ENCODE measurements around the gene OR5K2. TPM values are rescaled to one million over a fixed set of nuclear protein-coding genes. Genes with fewer than 3 reads are reported as not detected.

The OR5K2 gene
- total and polyA plus RNA-seq, 2 of the 4 experiments (the other 2 are of a cell fraction): not detected

GRCh38 chr3:98454929-98455328 lies 42.6 kb upstream of the OR5K2 start:
- Histone ChIP-seq H4K8ac (ENCODE audit: low read depth in 2 of 2, low read length in 2 of 2) (no peak overlapping the region), H3K36me3 (ENCODE audit: control insufficient read depth, insufficient read depth, low read length) (no peaks in the 10 kb centered on the region), H3K9me3 (ENCODE audit: control insufficient read depth, insufficient read depth, low read length) (no peaks in the 10 kb centered on the region), H3K4ac (ENCODE audit: low read depth, low read length) (no peak overlapping the region), H4K5ac (ENCODE audit: low read depth, low read length) (no peak overlapping the region), H3K56ac (ENCODE audit: extremely low read depth, insufficient read depth, low read length) (no peak overlapping the region), H2AFZ (replicated peaks; ENCODE audit: low read length, poor library complexity) (no peak overlapping the region), H2BK15ac (ENCODE audit: low read depth, low read length) (no peak overlapping the region), H3K27ac (ENCODE audit: insufficient read depth, low read length) (no peak overlapping the region), H3K4me1 (ENCODE audit: control insufficient read depth, insufficient read depth, low read length) (no peaks in the 10 kb centered on the region), H3K23ac (ENCODE audit: low read depth, low read length) (no peak overlapping the region), H3K4me3 (ENCODE audit: insufficient read depth, low read depth, low read length) (no peak overlapping the region), H4K91ac (ENCODE audit: insufficient read depth, low read depth, low read length) (no peak overlapping the region), H3K9me1 (ENCODE audit: insufficient read depth, low read length) (no peaks in the 10 kb centered on the region), H3K79me1 (ENCODE audit: low read depth in 1 of 2, low read length in 2 of 2) (no peaks in the 10 kb centered on the region), H2BK120ac (ENCODE audit: low read depth, low read length) (no peak overlapping the region), H3K14ac (replicated peaks; ENCODE audit: low read depth, low read length) (no peak overlapping the region), H2AK9ac (replicated peaks; ENCODE audit: low read depth, low read length, poor library complexity) (no peak overlapping the region), H2BK20ac (ENCODE audit: low read depth, low read length) (no peak overlapping the region), H4K20me1 (ENCODE audit: insufficient read depth, low read length) (no peaks in the 10 kb centered on the region), H3K18ac (ENCODE audit: low read depth, low read length) (no peak overlapping the region), H3K4me2 (ENCODE audit: low read depth, low read length) (no peak overlapping the region), H2BK5ac (ENCODE audit: low read depth, low read length, poor library complexity, severe bottlenecking) (no peak overlapping the region), H3K9ac (ENCODE audit: low read depth, low read length) (no peak overlapping the region), H3K27me3 (ENCODE audit: control insufficient read depth, insufficient read depth, low read length) (no peaks in the 10 kb centered on the region), H2AK5ac (ENCODE audit: low read depth, low read length) (no peak overlapping the region)
- BruUV-seq (replicated peaks): no TSS peak
- POLR2A ChIA-PET (ENCODE audit: unreplicated experiment): no interaction called here
- intact Hi-C loops (cut with micrococcal nuclease) (no loop called here), dilution Hi-C loops (cut with HindIII; ENCODE audit: low sequenced_read_pairs, unreplicated experiment) (no loop called here), in situ Hi-C loops (cut with MboI; ENCODE audit: low sequenced_read_pairs) (loop anchor here (25.0 kb wide), 1 partner anchor 93 kb away; the partner anchor contains the start of gene OR5K4)
- no CpG with 5 or more reads among the region's 1 CpG for WGBS, 2 experiments (ENCODE audit: extremely low coverage in 2 of 2, insufficient read length in 1 of 2)
- CTCF ChIA-PET: no interaction called here
- no peak for DNase-seq
- ATAC-seq (ENCODE audit: low read depth): no peak
- TF ChIP-seq RFX5 (IDR thresholded peaks at IDR 0.05; ENCODE audit: low read depth, low read length) (no peak), CTCF (conservative IDR thresholded peaks at IDR 0.05; ENCODE audit: low read depth, low read length) (no peak), MXI1 (IDR thresholded peaks at IDR 0.05; ENCODE audit: borderline replicate concordance, low read depth, low read length) (no peak), ELK1 (IDR thresholded peaks at IDR 0.05; ENCODE audit: borderline replicate concordance, low read depth, low read length) (no peak), MAFK (IDR thresholded peaks at IDR 0.05; ENCODE audit: low read depth, low read length) (no peak), NFE2L2 (IDR thresholded peaks at IDR 0.05; ENCODE audit: low read depth, low read length) (no peak), FOS (IDR thresholded peaks at IDR 0.05; ENCODE audit: low read depth, low read length) (no peak), MAZ (IDR thresholded peaks at IDR 0.05; ENCODE audit: borderline replicate concordance, low read depth, low read length) (no peak), RAD21 (IDR thresholded peaks at IDR 0.05; ENCODE audit: low read length) (no peak), USF2 (IDR thresholded peaks at IDR 0.05; ENCODE audit: low read depth, low read length) (no peak), CHD1 (IDR thresholded peaks at IDR 0.05; ENCODE audit: low read depth, low read length) (no peak), BHLHE40 (IDR thresholded peaks at IDR 0.05; ENCODE audit: low read depth, low read length) (no peak), RCOR1 (IDR thresholded peaks at IDR 0.05; ENCODE audit: insufficient replicate concordance, low read length) (no peak), CEBPB (IDR thresholded peaks at IDR 0.05; ENCODE audit: low read depth, low read length) (no peak), POLR2A (IDR thresholded peaks at IDR 0.05; ENCODE audit: low read depth, low read length) (no peak), SMC3 (IDR thresholded peaks at IDR 0.05; ENCODE audit: low read depth, low read length) (no peak)
